GM12878 (cell line): ENCODE measurements around the gene CNN1. TPM values are rescaled to one million over a fixed set of nuclear protein-coding genes. Genes with fewer than 3 reads are reported as not detected.

Experiments used
- CREB1 ChIP-seq: IDR thresholded peaks from 2 replicates; pipeline ENCODE4 v1.6.1; 2012; ENCODE audit warnings: low read depth, mild to moderate bottlenecking, inconsistent platforms
- EGR1 ChIP-seq, 2 experiments: IDR thresholded peaks; 1 replicate in 1 of 2; 2 replicates in 1 of 2; pipeline ENCODE4 v1.6.1; 2011 to 2012; ENCODE audit warnings: low read depth in 2 of 2, low read length in 2 of 2, borderline replicate concordance in 1 of 2, mild to moderate bottlenecking in 1 of 2, moderate library complexity in 1 of 2
- GABPA ChIP-seq: IDR thresholded peaks from 2 replicates; pipeline ENCODE4 v1.6.1; 2014; ENCODE audit warnings: antibody characterized with exemption, low read depth, mild to moderate bottlenecking, inconsistent platforms
- HCFC1 ChIP-seq: fragments of 150-350 bp; IDR thresholded peaks from 2 replicates; pipeline ENCODE4 v1.6.1; 2014; ENCODE audit warnings: low read length
- IKZF2 ChIP-seq, 2 experiments: fragments of 450-650 bp; IDR thresholded peaks; 2 replicates each; pipeline ENCODE4 v1.6.1; 2017; ENCODE audit warnings: mild to moderate bottlenecking in 2 of 2, moderate library complexity in 2 of 2
- IRF3 ChIP-seq: fragments of 450-650 bp; IDR thresholded peaks from 2 replicates; pipeline ENCODE4 v1.6.1; 2014; ENCODE audit warnings: mild to moderate bottlenecking
- MXI1 ChIP-seq: fragments of 150-350 bp; IDR thresholded peaks from 2 replicates; pipeline ENCODE4 v1.6.1; 2011; ENCODE audit warnings: low read depth, mild to moderate bottlenecking, inconsistent platforms, low read length, improper control_type of control experiment
- NFIC ChIP-seq: IDR thresholded peaks from 2 replicates; pipeline ENCODE4 v1.6.1; 2012; ENCODE audit warnings: low read depth, mild to moderate bottlenecking, inconsistent platforms, low read length, moderate library complexity
- NKRF ChIP-seq: fragments of 450-650 bp; conservative IDR thresholded peaks from 2 replicates; pipeline ENCODE4 v1.6.1; 2017; ENCODE audit warnings: mild to moderate bottlenecking, moderate library complexity
- NR2C1 ChIP-seq: fragments of 450-650 bp; IDR thresholded peaks from 2 replicates; pipeline ENCODE4 v1.6.1; 2017; ENCODE audit warnings: antibody characterized with exemption, mild to moderate bottlenecking, moderate library complexity
- PAX8 ChIP-seq: fragments of 450-650 bp; IDR thresholded peaks from 2 replicates; pipeline ENCODE4 v1.6.1; 2017; ENCODE audit warnings: mild to moderate bottlenecking, moderate library complexity
- RBBP5 ChIP-seq: fragments of 200-600 bp; sonication (generic); conservative IDR thresholded peaks from 2 replicates; pipeline ENCODE4 v1.6.1; 2016
- SKIL ChIP-seq: fragments of 450-650 bp; IDR thresholded peaks from 2 replicates; pipeline ENCODE4 v1.6.1; 2017; ENCODE audit warnings: mild to moderate bottlenecking, low read depth, inconsistent platforms; ENCODE audit not compliant: poor library complexity, severe bottlenecking
- TBL1XR1 ChIP-seq: IDR thresholded peaks from 2 replicates; pipeline ENCODE4 v1.6.1; 2012; ENCODE audit warnings: low read depth, low read length, improper control_type of control experiment
- YBX1 ChIP-seq: fragments of 450-650 bp; IDR thresholded peaks from 2 replicates; pipeline ENCODE4 v1.6.1; 2016; ENCODE audit warnings: antibody characterized with exemption
- YY1 ChIP-seq: IDR thresholded peaks from 2 replicates; pipeline ENCODE4 v1.6.1; 2011; ENCODE audit warnings: low read depth, mild to moderate bottlenecking, low read length
- ZBTB40 ChIP-seq: fragments of 450-650 bp; IDR thresholded peaks from 2 replicates; pipeline ENCODE4 v1.6.1; 2016; ENCODE audit warnings: mild to moderate bottlenecking, moderate library complexity, borderline replicate concordance
- ZNF217 ChIP-seq: fragments of 450-650 bp; IDR thresholded peaks from 2 replicates; pipeline ENCODE4 v1.6.1; 2017; ENCODE audit warnings: antibody characterized with exemption, mild to moderate bottlenecking
- polyA plus RNA-seq, 11 experiments: library from polyadenylated mRNA; depleted of rRNA in 4 of 11; unstranded in 6 of 11; stranded (reverse) in 5 of 11; fragments of >200 nt; fragmentation: Nextera tagmentation in 4 of 11; fragmentation: Illumina TruSeq in 1 of 11; extraction: Ambion mirVana in 4 of 11; extraction: Trizol in 1 of 11; gene quantifications; 1 replicate in 1 of 11; 2 replicates in 10 of 11; pipeline versions ENCODE4 v1.2.1 to v1.2.3, GENCODE V29; 2011 to 2016; ENCODE audit warnings: inconsistent platforms in 2 of 11, missing spikeins in 2 of 11, low read depth in 1 of 11
- total RNA-seq, 4 experiments: library from RNA; depleted of rRNA in 3 of 4; stranded (reverse); fragments of >200 nt in 3 of 4; fragmentation: Illumina TruSeq in 1 of 4; extraction: Trizol in 1 of 4; gene quantifications; 2 replicates each; pipeline versions ENCODE4 v1.2.1 to v1.2.3, GENCODE V29; 2013 to 2021

The CNN1 gene
- total and polyA plus RNA-seq, 10 of the 15 experiments (the other 5 are each of a cell fraction or from before 2014, with no cell fraction given), result 0.03 to 0.58 (median 0.22) TPM; not detected in 1

GRCh38 chr19:11528551-11529341 is 9.9 kb upstream of the CNN1 start, which contains the start of gene ECSIT (continued):
- TF ChIP-seq ZBTB40 (peak; percentile 89), ZNF217 (no peak), YY1 (peak; percentile 99), IRF3 (peak; percentile 69), TBL1XR1 (0 out of 2 replicates have a peak, but pooled peaks have one; percentile 38), PAX8 (no peak), GABPA (peak; percentile 94), CREB1 (peak; percentile 69; the same call in 1 of the 2 replicates), IKZF2 (IDR thresholded peaks at IDR 0.05) (peak in 1 of 2 experiments; percentile 16; a peak in 1 of 4 replicates), NKRF (peak; percentile 99), EGR1 (IDR thresholded peaks at IDR 0.05; ENCODE audit: borderline replicate concordance in 1 of 2, low read depth in 2 of 2, low read length in 2 of 2) (peak in 1 of 2 experiments; percentile 63; a peak in 1 of 3 replicates), SKIL (peak; percentile 59), MXI1 (peak; percentile 79), HCFC1 (peak; percentile 75), NFIC (no peak), YBX1 (no peak), RBBP5 (peak; percentile 90; the same call in 1 of the 2 replicates), NR2C1 (peak; percentile 99)
